T-helper 9 cell (primary cell): ENCODE measurements around the gene C2CD4C.
"Not testable (repeated sequence)": the region's sequence is repeated elsewhere in the genome, so short reads cannot be mapped to it uniquely, and the experiment has no call there.

Experiments used
- DNase-seq: peaks from one replicate; pipeline ENCODE4 v3.0.0-alpha.2; 2020

Gene C2CD4C

GRCh38 chr19:412356-413355, 3.7 kb upstream of the C2CD4C start:
- DNase-seq = no peak

GRCh38 chr19:411723-412355, 2.9 kb upstream of the C2CD4C start:
- DNase-seq = no peak

- not testable (repeated sequence) for DNase-seq
These were observed 2.3 kb upstream of the C2CD4C start for GRCh38 chr19:411121-411722.

- DNase-seq = no peak
These were observed 1.4 kb upstream of the C2CD4C start for GRCh38 chr19:410243-410781.

GRCh38 chr19:409516-410242, 732 bp upstream of the C2CD4C start:
- DNase-seq = no peak

- DNase-seq = no peak
These were observed 476 bp downstream of the C2CD4C start for GRCh38 chr19:408441-408901.

GRCh38 chr19:407511-408440, 1.2 kb downstream of the C2CD4C start:
- no peak for DNase-seq

GRCh38 chr19:406971-407510, 1.9 kb downstream of the C2CD4C start:
- no peak for DNase-seq

- DNase-seq = no peak
These were observed 2.7 kb downstream of the C2CD4C start for GRCh38 chr19:406135-406781.

GRCh38 chr19:405121-405965, 3.6 kb downstream of the C2CD4C start:
- DNase-seq = no peak

- no peak for DNase-seq
These were observed 5.5 kb downstream of the C2CD4C start for GRCh38 chr19:403221-404027.

- DNase-seq = no peak
These were observed 6.2 kb downstream of the C2CD4C start for GRCh38 chr19:402786-403185.

GRCh38 chr19:401866-402511, 7.0 kb downstream of the C2CD4C start:
- DNase-seq = no peak

- DNase-seq = no peak
These were observed 7.7 kb downstream of the C2CD4C start for GRCh38 chr19:400976-401865.

GRCh38 chr19:399370-399769, 9.6 kb downstream of the C2CD4C start:
- DNase-seq = no peak

- DNase-seq = no peak
These were observed 10.2 kb downstream of the C2CD4C start for GRCh38 chr19:398719-399118.
